Omental fat pad (tissue), 4 donors: ENCODE measurements around the gene RFPL4AL1. TPM values are rescaled to one million over a fixed set of nuclear protein-coding genes. Genes with fewer than 3 reads are reported as not detected.
"Not testable (repeated sequence)": the region's sequence is repeated elsewhere in the genome, so short reads cannot be mapped to it uniquely, and the experiment has no call there.

Source experiments
- ATAC-seq: fragments of 150-250 bp; one replicate; pipeline ENCODE4 v1.9.1; 2016; ENCODE audit warnings: mild to moderate bottlenecking, moderate library complexity; ENCODE audit not compliant: low FRiP score
- DNase-seq: peaks from one replicate; pipeline ENCODE4 v3.0.0-alpha.2; 2019; ENCODE audit warnings: low spot score
- CTCF ChIP-seq, 3 donors: fragments of 450-650 bp; IDR thresholded peaks; one replicate each; pipeline ENCODE4 v1.5.1; 2016 to 2017; ENCODE audit warnings: antibody characterized with exemption in 3 of 3, mild to moderate bottlenecking in 3 of 3, moderate library complexity in 2 of 3
- total RNA-seq, 4 donors: library from RNA; depleted of rRNA; stranded (reverse); fragments of >200 nt; gene quantifications; one replicate each; pipeline ENCODE4 v1.1.0, GENCODE V29; 2016

The RFPL4AL1 gene
- not detected for total RNA-seq

GRCh38 chr19:55768818-55769217 is at the start of gene RFPL4AL1:
Gene RFPL4AL1, plus strand, starts transcription at chr19:55769118. Its CDS starts 2,687 bp downstream, at chr19:55771805.
- DNase-seq, ATAC-seq: not testable (repeated sequence)

GRCh38 chr19:55720214-55720746 is 48.6 kb upstream of the RFPL4AL1 start:
- ATAC-seq: no peak
- DNase-seq: no peak
- no peak for TF ChIP-seq CTCF (IDR thresholded peaks at IDR 0.05)

GRCh38 chr19:55720801-55721200 is 48.1 kb upstream of the RFPL4AL1 start:
- TF ChIP-seq CTCF (IDR thresholded peaks at IDR 0.05): no peak
- ATAC-seq: no peak
- no peak for DNase-seq

- TF ChIP-seq CTCF (IDR thresholded peaks at IDR 0.05): no peak
- no peak for ATAC-seq
- no peak for DNase-seq
Measured at GRCh38 chr19:55723491-55723890, 45.4 kb upstream of the RFPL4AL1 start.

GRCh38 chr19:55730378-55730777 is 38.5 kb upstream of the RFPL4AL1 start:
- not testable (repeated sequence) for DNase-seq, ATAC-seq

- TF ChIP-seq CTCF (IDR thresholded peaks at IDR 0.05): no peak
- ATAC-seq: no peak
- no peak for DNase-seq
Measured at GRCh38 chr19:55738302-55738701, 30.6 kb upstream of the RFPL4AL1 start, which contains the start of gene NLRP9. Gene NLRP9, minus strand, starts transcription at chr19:55738402. Its CDS starts 28 bp downstream, at chr19:55738374.

GRCh38 chr19:55750715-55751114 is 18.2 kb upstream of the RFPL4AL1 start:
- TF ChIP-seq CTCF (IDR thresholded peaks at IDR 0.05): no peak
- DNase-seq: no peak
- no peak for ATAC-seq

GRCh38 chr19:55753401-55753800 is 15.5 kb upstream of the RFPL4AL1 start:
- no peak for TF ChIP-seq CTCF (IDR thresholded peaks at IDR 0.05)
- DNase-seq (no peak), ATAC-seq (no peak)

GRCh38 chr19:55756808-55757207 is 12.1 kb upstream of the RFPL4AL1 start:
- DNase-seq, ATAC-seq: not testable (repeated sequence)

GRCh38 chr19:55758797-55759196 is 10.1 kb upstream of the RFPL4AL1 start, which contains the start of gene RFPL4A:
Gene RFPL4A, plus strand, starts transcription at chr19:55759097. Its CDS starts 2,704 bp downstream, at chr19:55761801.
- DNase-seq, ATAC-seq: not testable (repeated sequence)
